ENCODE measurements around the gene STK25. TPM values are rescaled to one million over a fixed set of nuclear protein-coding genes. Genes with fewer than 3 reads are reported as not detected.

The STK25 gene
- total and polyA plus RNA-seq, 2 of the 8 experiments (the other 6 are each of a cell fraction or from before 2014, with no cell fraction given), result 159 to 546 TPM

GRCh38 chr2:241493092-241493491 lies 15.3 kb downstream of the STK25 start:
- Histone ChIP-seq H3K4me1 (replicated peaks in 1 of 4; ENCODE audit: control insufficient read depth in 3 of 4, insufficient read depth in 4 of 4, low read length in 3 of 4) (no peaks in the 10 kb centered on the region; a peak in 1 of 7 replicates), H2BK120ac (replicated peaks; ENCODE audit: low read depth, low read length) (no peak overlapping the region), H2BK12ac (ENCODE audit: low read depth, low read length) (no peak overlapping the region), H3K36me3 (ENCODE audit: control insufficient read depth in 2 of 4, insufficient read depth in 4 of 4, low read length in 3 of 4) (peaks cover 5 to 40% (median 29%) of the 10 kb centered on the region in 4 experiments), H3K23ac (ENCODE audit: insufficient read length) (no peak overlapping the region), H3K9me3 (ENCODE audit: insufficient read depth in 2 of 2, low read depth in 1 of 2, low read length in 1 of 2) (no peaks in the 10 kb centered on the region), H3K23me2 (ENCODE audit: low read depth, low read length) (no peaks in the 10 kb centered on the region), H3K27ac (ENCODE audit: low read depth, low read length) (no peak overlapping the region), H4K5ac (ENCODE audit: insufficient read length, low read depth, low read length) (no peak overlapping the region), H3K79me1 (ENCODE audit: low read depth, low read length) (no peaks in the 10 kb centered on the region), H2BK20ac (ENCODE audit: low read length) (no peak overlapping the region), H3K79me2 (ENCODE audit: control insufficient read depth in 1 of 2, insufficient read depth in 2 of 2, low read length in 2 of 2) (no peaks in the 10 kb centered on the region), H4K20me1 (replicated peaks in 1 of 2; ENCODE audit: control insufficient read depth in 1 of 2, insufficient read depth in 2 of 2, low read length in 2 of 2) (peaks cover 11 to 22% of the 10 kb centered on the region in 2 experiments), H3K18ac (ENCODE audit: extremely low read depth, low read length) (no peak overlapping the region), H3K27me3 (replicated peaks in 1 of 4; ENCODE audit: control insufficient read depth in 3 of 4, extremely low read depth in 1 of 4, insufficient read depth in 3 of 4, low read length in 3 of 4) (no peaks in the 10 kb centered on the region), H2BK15ac (ENCODE audit: low read length) (no peak overlapping the region), H3K14ac (ENCODE audit: insufficient read length) (no peak overlapping the region), H3K56ac (replicated peaks; ENCODE audit: insufficient read length, low read depth, low read length) (no peak overlapping the region), H3K4me3 (ENCODE audit: extremely low read depth in 1 of 4, insufficient read depth in 2 of 4, low read depth in 3 of 4, low read length in 4 of 4) (no peak overlapping the region), H3K4ac (replicated peaks; ENCODE audit: insufficient read length, low read depth, low read length) (no peak overlapping the region), H2AFZ (ENCODE audit: low read length) (no peak overlapping the region), H3K9ac (replicated peaks in 1 of 4; ENCODE audit: extremely low read depth in 1 of 4, low read depth in 3 of 4, low read length in 3 of 4) (no peak overlapping the region), H4K91ac (replicated peaks; ENCODE audit: insufficient read length, low read length) (no peak overlapping the region), H2AK5ac (ENCODE audit: low read depth, low read length) (no peak overlapping the region), H3K4me2 (ENCODE audit: insufficient read depth in 1 of 2, low read depth in 2 of 2, low read length in 2 of 2) (no peak overlapping the region), H4K8ac (ENCODE audit: extremely low read depth, insufficient read depth, low read length) (no peak overlapping the region), H2BK5ac (ENCODE audit: low read depth, low read length) (no peak overlapping the region)
- FAIRE-seq, result no peak
- ChIA-PET CTCF (ENCODE audit: partially characterized antibody) (no interaction called here), POLR2A (ENCODE audit: partially characterized antibody) (interaction anchor here (0.7 to 9.1 kb wide), 3 partner anchors 12 to 193 kb away, joined by 3 to 104 read pairs (median 24); partner anchors contain the start of gene STK25)
- WGBS, 2 experiments (ENCODE audit: extremely low coverage in 1 of 2, insufficient coverage in 1 of 2, insufficient read length in 1 of 2, insufficient replicate concordance in 2 of 2, low coverage in 1 of 2, low lambda C conversion rate in 2 of 2, missing lambda C conversion rate in 1 of 2), result 94% methylated on average over 10 of the region's 10 CpGs; no CpG with 5 or more reads in 1 of the 2 experiments
- no peak for DNase-seq (ENCODE audit: low read depth in 1 of 2, low spot score in 2 of 2)
- no peak for TF ChIP-seq BRCA1 (IDR thresholded peaks at IDR 0.05; ENCODE audit: low read depth, low read length)
- TF ChIP-seq CTCF (IDR thresholded peaks at IDR 0.05; ENCODE audit: control extremely low read depth in 1 of 3, insufficient read depth in 1 of 3, low read depth in 1 of 3, low read length in 3 of 3), result no peak
- TF ChIP-seq EP300 (IDR thresholded peaks at IDR 0.05; ENCODE audit: borderline replicate concordance in 1 of 2, low read depth in 2 of 2, low read length in 2 of 2), result no peak
- no peak for TF ChIP-seq SAP30 (IDR thresholded peaks at IDR 0.05; ENCODE audit: insufficient read depth, insufficient replicate concordance, low read length)
- TF ChIP-seq ATF3 (IDR thresholded peaks at IDR 0.05; ENCODE audit: insufficient read depth, low read depth, low read length), result no peak
- TF ChIP-seq SRF (IDR thresholded peaks at IDR 0.05; ENCODE audit: low read depth, low read length), result no peak
- TF ChIP-seq MAFK (IDR thresholded peaks at IDR 0.05; ENCODE audit: low read depth, low read length), result no peak
- no peak for TF ChIP-seq TCF12 (IDR thresholded peaks at IDR 0.05; ENCODE audit: low read depth, low read length)
- no peak for TF ChIP-seq NANOG (IDR thresholded peaks at IDR 0.05; ENCODE audit: insufficient read depth, low read depth, low read length, poor library complexity, severe bottlenecking)
- TF ChIP-seq RNF2 (IDR thresholded peaks at IDR 0.05; ENCODE audit: borderline replicate concordance, low read depth, low read length, missing control alignments, poor library complexity, severe bottlenecking), result no peak
